HG02798 (cell line): ENCODE data around the gene ZNF544.
A peak's percentile ranks its signal among the peaks of the same experiment; 100 is the strongest.

Source experiments
- ATAC-seq: cut with Tn5 transposase; IDR thresholded peaks from one replicate; pipeline ENCODE4 v1.9.1; 2021; ENCODE audit warnings: mild to moderate bottlenecking; ENCODE audit not compliant: unreplicated experiment, poor library complexity

Gene ZNF544

DNA sequence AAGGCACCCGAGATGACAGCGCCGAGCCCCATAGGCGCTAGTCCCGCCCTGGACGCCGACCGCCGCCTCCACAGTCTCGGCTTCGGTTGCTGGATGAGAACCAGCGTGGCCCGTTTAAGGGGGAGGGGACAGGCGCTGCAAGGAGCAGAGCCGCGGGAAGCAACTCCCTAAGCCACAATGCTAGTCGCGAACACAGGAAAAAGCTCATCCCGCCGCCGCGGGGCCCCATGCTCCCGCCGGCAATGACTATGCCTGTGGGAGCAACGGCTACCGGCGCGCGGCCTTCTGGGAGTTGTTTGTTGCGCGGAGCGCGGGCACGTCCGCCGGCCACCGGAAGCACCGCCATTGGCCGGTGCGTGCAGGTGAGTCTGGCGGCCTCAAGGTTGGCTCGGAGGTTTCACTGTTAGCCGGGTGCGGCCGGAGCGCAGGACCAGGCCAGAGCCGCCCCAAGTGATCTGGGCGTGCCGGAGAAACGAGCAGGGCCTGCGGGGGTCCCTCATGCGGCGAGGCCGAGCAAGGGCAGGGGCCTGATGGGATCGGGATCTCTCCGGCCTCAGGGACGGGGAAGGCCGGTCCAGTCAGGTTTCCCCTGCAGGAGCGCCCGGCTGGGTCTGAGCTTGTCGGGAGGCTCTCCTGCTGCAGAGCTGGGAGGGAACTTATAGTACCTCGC, at the start of gene ZNF544:
ZNF544 (plus strand) TSS at position 330 of the 670 bp plus-strand sequence. CDS start 15,110 bp downstream, outside the sequence.
- ATAC-seq = peak; percentile 97

DNA sequence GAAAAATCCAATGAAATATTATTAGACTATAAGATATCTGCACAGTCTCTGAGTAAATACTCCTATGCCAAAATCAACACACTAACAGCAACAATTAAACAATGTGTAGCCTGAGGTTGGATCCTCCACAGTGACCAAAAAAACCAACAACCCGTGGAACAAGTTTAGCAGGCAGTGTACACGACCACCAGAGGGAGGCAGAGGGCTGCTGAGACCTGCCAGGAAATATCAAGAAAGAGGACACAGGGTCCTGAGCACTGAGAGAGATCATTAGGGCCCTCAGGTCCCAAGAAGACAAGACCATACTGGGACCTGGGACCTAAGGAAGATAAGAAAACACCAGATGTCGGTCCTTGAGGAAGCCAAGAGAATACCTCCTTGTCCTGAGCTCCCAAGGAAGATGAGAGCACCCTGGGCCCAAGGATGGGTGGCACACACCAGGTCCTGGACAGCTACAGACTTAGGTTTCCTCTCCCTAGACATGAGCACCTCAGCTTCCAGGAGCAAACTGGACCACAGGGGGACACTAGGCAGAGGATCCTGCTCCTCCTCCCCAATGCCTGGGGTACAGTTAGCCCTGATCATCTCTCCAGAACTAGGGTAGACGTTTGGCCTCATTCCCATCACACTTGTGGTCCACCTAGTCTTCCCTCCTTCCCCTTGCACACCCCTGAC, 46.7 kb upstream of the ZNF544 start:
- no peak for ATAC-seq

DNA sequence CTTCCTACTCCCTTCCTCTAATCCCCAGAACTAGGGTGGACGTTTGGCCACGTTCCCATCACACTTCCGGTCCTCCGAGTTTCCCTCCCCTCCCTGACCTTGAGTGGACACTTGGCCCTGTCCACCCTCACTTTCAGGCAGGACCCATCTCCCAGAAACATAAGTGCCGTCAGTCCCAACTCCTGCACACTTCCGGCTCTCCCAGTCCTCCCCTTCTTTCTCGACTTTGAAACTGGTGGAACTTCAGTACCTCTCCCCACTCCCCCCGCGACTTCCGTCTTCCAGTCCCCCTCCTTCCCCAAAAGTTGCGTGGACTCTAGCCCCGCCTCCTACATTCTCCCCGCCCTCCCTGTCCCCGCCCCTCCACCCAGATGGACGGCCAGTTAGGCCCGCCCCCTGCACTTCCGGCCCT, 46.1 kb upstream of the ZNF544 start:
- no peak for ATAC-seq

DNA sequence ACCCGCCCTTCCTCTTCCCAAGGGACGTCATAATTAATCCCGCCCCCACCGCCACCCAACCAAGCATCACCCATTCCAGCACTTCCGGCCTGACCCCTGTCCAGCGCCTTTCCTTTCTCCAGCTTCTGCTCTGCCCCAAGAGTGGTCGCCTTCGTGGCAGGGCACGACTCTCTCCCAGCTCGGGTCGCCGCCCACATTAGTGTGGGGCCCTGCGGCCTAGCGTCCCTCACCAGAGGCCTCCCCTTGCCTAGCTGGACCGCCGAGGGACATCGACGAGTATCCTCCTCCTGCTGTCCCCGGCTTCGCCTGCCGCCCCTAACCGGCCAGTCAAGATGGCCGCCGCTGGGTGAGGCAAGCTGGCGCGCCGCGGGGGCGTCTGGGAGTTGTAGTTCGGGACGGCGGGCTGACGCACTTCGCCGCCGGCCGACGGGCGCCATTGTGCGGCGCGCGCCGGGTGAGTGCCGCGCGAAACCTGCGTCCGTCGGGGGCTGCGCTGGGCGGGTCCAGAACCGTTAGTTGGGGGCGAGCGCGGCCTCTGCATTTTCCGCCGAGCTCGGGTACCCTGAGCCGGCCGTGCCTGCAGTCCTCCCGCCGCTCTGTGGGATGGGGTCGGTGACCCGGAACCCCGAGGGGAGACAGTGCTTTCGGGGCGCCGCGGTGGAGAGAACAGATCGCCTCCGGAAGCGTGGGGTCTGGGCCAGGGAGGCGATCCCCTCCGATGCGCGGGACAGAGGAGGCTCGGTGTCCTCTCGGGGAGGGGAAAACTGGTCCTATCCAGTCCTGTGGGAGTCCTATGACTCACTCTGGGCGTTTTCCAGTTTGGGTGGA, 45.5 kb upstream of the ZNF544 start, which contains the start of gene ZNF274:
ZNF274 (plus strand) TSS at position 73 of the 828 bp plus-strand sequence. CDS start 905 bp downstream, outside the sequence.
- peak; percentile 90 for ATAC-seq

DNA sequence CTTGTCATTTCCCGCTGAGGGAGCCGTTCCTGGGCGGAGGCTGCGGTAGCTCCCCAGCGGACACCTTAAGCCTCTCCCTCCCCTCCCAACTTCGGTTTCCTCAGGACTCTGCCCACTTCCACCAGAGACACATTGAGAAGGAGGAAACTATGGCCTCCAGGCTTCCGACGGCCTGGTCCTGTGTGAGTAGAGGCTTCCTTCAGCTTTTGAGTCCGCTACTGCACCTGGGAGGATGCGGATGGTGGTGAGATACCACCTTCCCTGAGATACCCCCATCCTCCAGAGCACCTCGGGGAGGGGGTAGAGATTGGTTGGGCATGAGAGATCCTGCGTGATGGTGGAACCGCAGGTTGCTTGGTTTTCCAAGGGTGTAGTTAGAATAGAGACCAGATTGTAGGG, 44.9 kb upstream of the ZNF544 start:
- ATAC-seq = no peak

DNA sequence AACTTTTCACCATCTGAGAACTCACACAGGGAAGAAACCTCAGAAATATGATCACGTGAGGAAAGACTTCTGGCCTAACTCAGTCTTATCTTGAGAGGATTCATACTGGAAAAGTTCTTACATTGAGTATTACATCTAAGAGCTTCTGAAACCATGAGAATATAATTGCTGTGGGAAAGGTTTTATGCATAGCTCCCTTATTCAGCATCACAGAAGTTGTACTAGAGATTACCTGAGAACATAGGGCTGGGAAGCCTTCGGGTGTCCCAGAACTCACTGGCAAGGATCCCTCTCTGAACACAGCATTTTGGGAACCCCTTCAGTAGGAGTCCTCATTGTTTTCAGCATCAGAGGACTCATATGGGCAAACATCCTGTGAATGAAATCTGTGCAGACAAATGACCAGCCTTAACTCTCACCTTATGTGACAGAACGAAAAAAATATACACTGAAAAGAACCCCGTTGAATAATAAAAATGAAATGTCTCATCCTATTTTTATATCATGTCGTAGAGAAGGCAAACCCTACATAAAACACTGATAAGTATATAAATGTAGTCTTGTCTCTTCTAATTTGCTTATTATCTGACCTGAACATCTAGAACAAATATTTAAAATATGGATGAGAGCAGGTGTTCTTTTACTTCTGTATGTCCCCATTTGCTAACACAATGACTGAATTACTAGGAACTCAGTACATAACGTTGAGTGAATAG, 31.7 kb upstream of the ZNF544 start:
- ATAC-seq = no peak

DNA sequence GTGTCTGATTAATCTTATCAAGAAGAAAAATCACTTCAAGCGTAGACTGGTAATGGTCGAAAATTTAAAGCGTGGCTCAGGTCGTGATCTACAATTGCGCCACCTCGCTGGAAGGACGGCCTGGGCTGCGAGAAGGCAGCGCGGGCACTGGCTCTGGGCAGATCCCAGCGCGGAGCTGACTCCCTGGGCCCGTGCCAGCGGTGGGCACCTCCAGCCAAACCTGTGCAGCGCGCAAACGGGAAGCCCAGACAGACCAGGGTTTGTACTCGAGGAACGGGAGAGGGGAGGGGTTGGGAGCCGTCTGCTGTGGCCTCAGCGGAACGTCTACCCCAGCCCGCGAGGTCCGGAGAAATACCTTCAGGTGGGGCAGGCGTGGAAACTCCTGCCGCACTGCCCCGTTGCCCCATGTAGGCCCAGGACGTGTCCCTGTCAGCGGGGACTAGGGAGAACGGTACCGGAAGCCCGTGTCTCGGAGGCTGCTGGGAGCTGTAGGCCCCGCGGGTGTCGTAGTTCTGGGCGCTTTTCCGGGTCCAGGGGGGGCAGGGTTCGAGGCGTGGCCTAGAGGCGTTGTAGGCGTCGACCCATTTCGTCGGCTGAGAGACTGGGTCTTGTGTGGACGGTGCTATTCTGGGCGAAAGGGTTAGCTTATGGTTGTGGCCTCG, 24.8 kb upstream of the ZNF544 start:
- no peak for ATAC-seq

DNA sequence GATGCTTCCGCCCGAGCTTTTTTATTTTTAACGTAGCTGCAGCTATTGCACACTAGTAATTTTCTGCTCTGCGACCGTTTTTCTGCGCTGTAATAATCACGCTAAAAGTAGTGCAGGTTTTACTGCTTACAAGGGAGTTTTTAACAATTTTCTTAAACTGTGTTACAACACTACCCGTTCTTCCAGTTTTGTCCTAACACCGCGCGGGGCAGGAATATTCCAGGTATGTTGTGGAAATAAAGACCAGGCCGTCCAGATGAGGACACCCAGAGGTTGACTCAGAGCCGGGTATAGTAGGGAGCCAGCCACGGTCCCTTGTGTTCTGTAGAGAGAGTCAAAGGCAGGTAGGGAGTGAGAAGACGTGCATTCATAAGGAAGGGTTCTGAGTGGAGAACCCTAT, 24.1 kb upstream of the ZNF544 start:
- ATAC-seq = no peak

DNA sequence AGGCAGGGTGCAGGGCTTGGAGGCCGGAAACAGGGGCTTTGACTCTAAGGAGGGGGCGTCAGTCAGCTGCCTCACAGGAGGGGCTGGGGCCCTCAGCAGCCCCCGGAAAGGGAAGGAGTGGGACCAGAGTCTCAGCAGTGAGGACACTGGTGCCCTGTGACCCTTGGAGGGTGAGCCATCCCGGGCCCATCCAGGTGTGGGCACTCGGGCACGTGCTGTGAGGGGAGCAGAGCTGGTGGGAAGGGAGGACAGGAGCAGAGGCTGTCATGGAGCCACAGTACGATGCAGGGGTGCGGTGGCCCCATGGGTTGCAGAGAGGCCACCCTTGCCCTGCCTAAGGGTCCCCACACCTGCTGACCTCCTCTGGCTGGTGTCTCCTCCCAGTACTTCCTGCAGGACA, 19.1 kb upstream of the ZNF544 start:
- no peak for ATAC-seq

DNA sequence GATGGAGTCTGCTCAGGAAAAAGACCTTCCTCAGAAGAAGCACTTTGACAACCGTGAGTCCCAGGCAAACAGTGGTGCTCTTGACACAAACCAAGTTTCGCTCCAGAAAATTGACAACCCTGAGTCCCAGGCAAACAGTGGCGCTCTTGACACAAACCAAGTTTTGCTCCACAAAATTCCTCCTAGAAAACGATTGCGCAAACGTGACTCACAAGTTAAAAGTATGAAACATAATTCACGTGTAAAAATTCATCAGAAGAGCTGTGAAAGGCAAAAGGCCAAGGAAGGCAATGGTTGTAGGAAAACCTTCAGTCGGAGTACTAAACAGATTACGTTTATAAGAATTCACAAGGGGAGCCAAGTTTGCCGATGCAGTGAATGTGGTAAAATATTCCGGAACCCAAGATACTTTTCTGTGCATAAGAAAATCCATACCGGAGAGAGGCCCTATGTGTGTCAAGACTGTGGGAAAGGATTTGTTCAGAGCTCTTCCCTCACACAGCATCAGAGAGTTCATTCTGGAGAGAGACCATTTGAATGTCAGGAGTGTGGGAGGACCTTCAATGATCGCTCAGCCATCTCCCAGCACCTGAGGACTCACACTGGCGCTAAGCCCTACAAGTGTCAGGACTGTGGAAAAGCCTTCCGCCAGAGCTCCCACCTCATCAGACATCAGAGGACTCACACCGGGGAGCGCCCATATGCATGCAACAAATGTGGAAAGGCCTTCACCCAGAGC, 16.2 kb upstream of the ZNF544 start:
- ATAC-seq = no peak

DNA sequence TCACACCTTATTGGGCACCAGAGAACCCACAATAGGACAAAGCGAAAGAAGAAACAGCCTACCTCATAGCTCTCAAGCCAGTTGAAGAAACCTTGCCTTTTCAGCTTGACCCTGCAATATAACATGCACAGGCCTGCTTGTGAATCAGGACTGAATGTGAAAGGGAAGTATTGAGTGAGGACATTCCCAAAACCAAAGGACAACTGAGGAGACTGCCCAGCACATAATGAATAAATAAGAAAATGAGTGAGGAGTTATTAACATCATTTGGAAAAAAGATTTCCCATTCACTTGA, 15.7 kb upstream of the ZNF544 start:
- no peak for ATAC-seq

DNA sequence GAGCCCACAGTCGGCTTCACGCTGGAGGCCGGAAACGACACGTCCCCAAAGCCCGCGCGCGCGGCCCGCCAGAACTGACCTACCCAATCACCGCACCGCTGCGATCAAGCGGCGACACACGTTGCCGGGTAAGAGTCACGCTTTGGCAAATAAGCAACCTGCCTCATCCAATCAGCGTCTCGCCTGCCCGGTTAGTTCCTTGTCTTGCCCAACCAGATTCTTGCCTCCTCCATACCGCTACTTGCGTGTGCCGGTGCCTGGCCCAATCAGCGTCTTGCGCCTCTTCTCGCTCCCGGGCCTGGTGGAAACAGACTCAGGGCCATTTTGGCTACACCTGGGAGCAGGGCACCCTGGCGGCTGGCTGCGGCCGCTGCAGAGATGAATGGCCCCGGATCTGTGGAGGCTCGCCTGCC, 11.6 kb upstream of the ZNF544 start:
- no peak for ATAC-seq

DNA sequence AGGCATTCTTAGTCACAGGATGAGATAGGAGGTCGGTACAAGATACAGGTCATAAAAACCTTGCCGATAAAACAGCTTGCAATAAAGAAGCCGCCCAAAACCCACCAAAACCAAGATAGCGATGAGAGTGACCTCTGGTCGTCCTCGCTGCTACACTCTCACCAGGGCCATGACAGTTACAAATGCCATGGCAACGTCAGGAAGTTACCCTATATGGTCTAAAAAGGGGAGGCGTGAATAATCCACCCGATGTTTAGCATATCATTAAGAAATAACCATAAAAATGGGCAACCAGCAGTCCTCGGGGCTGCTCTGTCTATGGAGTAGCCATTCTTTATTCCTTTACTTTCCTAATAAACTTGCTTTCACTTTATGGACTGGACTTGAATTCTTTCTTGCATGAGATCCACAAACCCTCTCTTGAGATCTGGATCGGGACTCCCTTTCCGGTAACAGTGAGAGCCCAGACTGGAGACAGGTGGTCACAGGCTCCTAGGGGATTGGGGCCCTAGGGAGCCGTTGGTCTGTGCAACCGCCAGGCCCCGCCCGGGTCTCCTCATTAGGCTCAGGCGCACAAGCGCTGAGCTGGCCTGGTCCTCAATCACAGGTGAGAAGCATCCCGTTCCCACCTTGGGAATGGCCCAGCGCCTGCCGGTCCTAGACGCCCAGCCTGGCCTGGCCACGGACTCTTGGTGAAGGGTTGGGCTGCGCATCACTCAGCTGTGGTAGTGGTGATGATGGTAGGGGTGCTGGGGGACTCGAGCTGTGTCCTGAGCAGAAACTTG, 10.9 kb upstream of the ZNF544 start:
- ATAC-seq = no peak

DNA sequence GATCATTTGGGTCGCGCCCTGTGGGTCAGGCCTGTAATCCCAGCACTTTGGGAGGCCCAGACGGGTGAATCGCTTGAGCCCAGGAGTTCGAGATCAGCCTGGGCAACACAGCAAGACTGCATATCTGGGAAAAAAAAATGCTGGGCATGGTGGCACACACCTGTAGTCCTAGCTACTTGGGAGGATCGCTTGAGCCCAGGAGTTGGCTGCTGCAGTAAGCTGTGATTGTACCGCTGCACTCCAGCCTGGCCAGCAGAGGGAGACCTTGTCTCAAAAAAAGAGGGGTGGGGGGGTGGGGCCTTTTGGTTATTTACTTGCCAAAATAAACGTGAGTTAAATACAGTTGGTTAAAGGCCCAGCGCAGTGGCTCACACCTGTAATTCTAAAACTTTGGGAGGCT, 9.8 kb upstream of the ZNF544 start:
- no peak for ATAC-seq

DNA sequence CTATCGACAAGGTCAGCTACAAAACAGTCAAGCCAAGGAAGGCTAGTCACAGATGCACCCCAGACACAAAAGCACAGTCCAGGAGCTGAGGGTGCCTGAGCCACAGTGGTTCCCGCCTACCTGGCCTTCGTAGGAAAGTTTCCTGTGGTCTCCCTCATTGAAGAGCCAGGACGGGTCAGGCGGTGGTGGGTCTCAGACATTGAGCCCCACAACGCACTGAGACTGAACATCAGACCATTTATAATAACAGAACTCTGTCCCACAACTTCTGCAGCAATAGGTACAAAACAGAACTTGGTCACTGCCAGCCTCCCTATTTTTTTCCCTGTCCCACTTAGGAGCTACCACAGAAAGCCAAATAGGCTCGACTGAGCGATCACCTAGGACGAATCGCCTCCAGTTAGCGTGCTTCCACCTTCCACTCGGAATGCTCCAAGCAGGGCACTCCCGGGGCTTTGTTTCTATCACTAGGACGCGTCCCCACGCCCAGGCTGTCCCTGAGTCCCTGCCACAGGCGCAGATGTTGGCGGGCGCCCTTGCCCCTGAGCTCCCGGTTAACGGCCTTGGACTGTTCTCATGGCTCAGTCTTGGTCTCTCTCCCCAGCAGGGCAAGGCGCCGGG, 640 bp upstream of the ZNF544 start:
- ATAC-seq = no peak

DNA sequence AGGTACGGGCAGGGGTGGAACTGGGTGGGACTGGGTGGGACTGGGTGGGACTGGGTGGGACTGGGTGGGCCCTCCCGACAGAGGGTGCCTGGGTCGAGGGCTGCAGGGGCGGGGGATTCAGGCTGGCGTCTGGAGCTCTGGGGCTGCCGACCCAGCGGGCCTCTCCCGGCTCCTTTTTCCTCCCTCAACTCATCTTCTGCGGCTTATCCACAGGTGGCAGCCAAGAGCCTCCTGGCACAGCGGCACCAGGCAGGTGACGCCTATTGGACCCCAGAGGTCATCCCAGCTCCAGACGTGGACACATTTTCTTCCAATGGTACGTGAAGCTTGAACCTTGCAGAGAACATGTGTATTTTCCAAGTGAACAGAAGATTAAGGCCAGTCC, 533 bp downstream of the ZNF544 start:
- ATAC-seq = no peak

DNA sequence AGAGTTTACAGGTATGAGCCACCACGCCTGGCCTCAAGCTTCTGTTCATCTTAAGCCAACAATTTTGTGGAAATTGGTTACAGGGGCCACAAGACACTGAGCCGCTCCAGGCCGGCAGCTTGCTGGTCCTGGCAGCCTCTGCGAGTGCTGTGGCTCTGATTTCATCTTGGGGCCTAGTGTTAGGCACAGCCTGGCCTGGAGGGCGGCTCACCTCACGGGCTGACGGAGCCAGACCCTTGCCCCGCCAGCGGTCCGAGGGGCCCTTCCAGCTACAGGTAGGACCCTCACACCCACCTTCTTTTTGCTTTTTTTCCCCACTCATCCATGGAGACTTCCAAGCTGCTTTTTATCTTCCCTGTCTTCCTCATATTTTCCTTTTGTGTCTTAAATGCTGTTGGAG, 8.6 kb downstream of the ZNF544 start:
- no peak for ATAC-seq

DNA sequence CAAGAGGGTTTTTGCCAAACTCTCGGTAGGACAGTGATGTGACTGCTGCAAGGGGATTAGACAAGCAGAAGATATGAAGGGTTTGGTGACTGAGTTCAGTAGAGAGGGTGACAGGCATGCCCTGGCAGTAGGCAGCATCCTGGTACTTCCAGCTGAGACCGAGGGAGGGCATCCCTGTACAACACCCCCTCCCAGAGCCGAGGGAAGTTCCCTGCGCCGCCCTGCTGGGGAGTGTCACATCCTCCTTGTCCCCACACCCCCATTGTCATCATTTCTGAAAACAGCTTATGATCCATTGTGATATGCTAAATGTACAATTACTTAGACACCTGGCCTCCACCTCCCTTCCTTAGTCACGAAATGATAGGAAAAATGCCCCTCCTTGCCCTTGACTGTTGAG, 14.6 kb downstream of the ZNF544 start:
- ATAC-seq = no peak
